HG03025 (cell line): Measurements from ENCODE around the gene CCSER1.
"Not testable (repeated sequence)": the region's sequence is repeated elsewhere in the genome, so short reads cannot be mapped to it uniquely, and the experiment has no call there.

Source experiments
- ATAC-seq: cut with Tn5 transposase; IDR thresholded peaks from one replicate; pipeline ENCODE4 v1.9.1; 2021; ENCODE audit warnings: mild to moderate bottlenecking, moderate library complexity; ENCODE audit not compliant: unreplicated experiment, low FRiP score

The CCSER1 gene

DNA sequence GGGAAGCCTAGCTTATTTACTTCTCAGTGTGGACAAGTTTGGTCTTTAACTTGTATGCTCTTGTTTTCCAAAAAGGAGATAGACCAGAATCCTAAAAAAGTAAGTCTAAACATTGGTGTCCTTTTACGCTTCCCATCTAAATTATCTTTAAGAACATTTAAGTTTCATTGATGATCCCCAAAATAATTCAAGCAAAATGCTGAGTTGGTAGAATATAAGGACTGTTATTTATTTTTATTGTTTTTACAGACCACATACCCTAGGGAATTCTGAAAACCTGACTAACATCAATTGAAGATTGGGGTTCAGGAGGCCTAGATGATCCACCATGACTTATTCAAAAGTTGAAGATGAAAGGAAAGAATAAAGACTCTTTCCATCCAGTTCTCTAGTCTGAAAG, 653.0 kb downstream of the CCSER1 start:
- no peak for ATAC-seq

DNA sequence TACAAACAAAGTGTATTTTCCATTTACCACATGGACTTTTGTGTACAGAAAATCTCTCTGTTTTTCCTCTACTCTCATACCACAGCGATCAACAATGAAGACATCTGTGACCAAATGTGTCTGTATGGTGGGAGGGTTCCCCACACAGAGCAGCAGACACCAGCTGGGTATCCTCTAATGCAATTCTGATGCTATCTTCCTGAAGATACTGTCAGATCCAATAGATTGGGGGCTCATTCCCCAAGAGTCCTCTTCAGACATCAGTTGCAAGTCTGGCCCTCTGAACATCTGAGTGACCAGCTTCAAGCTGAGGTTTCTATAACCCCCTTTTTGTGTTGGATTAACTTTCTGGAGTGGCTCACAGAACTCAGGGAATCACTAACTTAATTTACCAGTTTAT, 659.4 kb downstream of the CCSER1 start:
- no peak for ATAC-seq

DNA sequence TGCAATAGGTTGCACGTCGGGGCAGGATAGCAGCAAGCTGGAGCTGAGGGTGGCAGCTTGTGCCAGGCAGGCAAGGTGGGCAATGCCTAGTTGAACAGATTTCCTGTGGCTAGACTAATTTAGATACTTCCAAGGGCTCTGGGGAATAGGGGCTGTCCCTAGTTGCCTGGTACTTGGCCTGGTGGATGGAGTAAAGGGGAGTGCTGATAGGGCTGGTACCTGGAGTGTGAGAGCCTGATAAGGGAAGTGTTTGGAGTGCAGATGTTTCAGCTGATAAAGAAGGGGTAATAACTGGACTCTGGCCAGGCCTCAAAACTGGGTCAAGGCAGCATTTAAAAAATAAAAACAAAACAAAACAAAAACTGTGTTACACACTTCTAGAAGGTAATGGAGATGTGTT, 665.5 kb downstream of the CCSER1 start:
- ATAC-seq = no peak

DNA sequence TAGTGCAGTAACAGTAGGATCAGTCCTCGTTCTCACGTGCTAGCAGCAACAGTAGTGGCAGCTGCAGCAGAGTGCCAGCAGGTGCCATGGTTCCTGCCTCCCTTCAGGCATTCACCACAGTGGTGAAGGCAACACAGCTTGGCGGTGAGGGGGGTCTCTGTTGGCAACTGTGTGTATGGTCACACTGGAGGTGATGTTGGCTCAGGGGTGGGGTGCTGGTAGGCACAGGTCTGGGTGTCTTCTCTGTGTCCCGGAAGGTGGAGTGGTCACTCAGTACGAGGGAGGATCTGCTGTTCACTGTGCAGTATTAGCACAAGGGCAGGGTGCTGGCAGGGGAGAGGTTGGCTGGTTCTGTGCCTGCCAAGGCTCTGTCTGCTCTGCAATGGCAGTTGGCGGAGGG, 671.8 kb downstream of the CCSER1 start:
- ATAC-seq = no peak

DNA sequence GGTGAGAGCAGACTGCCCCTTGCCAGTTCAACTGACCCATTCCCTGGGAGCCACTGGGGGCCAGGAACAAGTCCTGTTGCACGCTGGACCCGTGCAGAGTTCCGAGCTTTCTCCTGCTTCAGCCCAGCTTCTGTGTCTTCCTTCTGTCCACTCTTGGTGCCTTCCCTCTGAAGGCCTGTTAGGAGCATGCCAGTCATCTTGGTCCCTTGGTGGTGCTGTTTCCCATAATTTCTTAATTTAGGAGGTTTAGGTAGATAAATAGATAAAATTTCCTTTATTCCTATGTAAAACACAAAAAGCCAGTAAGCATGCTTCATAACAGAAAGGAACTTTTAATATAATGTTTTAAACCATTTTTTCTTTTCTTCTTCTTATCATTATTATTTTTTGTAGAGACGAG, 672.7 kb downstream of the CCSER1 start:
- no peak for ATAC-seq

DNA sequence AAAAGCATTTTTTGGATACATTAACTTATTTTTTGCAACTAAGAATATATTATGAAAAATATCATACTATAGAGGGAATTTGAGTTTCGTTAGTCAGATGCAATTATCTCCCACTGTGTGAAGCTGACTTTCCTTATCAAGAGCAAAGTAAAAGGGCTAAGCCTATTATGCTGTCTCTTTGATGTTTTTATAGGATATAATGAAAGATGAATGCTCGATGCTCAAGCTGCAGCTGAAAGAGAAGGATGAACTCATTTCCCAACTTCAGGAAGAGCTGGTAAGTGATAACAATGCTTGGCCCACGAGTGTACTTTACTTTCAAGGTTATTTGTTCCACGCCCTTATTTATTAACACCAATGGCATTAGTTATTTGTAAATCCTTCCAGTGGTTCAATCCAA, 688.4 kb downstream of the CCSER1 start:
- ATAC-seq = no peak

DNA sequence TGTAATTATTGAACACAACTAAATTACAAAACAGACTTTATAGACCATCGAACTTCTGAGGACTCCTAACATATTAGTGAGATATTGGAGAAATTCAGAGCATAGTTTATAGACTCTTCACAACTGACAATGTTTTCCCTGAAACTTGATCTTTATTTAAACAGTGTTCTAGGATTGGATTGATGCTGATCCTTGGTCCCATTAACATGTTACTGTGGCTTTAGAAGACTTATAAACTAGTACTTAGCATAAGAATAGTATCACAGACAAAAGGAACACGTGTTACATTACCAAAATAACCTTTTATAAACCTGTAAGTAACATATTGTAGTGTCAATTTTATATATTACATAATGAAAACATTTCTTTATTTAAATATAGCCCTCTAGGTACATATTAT, 689.6 kb downstream of the CCSER1 start:
- no peak for ATAC-seq

DNA sequence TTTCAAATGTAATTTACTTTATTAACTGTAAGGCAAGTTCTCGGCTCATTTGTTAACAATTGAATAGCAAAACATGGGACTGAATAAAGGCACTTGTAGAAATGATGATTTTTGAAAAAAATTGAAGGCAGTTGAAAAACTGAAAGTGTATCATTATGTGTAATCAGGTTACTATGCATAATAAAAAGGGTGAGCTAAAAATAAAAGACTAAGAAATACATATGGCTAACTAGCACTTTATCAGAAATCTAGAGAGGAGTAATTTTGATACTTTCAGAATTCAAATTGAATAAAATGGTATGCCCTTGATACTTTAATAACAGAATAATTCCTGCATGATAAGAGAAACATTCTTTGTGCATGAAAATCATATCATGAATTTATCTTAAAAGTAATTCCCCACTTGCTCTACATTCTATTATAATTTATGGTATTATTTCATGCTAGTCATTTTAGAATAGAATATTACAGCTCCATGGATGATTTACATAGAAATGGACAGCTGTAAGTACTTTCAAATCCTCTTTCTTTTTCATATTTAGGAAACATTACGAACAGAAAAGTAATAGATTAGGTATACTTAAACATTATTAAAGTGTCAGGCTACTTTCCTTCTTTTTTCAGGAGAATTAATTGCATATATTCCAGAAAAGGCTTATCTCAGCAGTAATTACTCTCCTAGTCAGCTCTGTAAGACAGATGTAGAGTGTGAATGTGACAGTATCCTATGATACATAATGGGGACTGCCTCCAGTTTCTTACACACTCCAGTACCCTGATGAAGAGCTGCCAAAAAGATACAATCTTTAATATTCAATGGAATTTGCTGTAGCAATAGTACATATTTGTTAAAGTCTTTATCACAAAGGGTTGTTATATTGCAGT, 697.3 kb downstream of the CCSER1 start:
- ATAC-seq = no peak

DNA sequence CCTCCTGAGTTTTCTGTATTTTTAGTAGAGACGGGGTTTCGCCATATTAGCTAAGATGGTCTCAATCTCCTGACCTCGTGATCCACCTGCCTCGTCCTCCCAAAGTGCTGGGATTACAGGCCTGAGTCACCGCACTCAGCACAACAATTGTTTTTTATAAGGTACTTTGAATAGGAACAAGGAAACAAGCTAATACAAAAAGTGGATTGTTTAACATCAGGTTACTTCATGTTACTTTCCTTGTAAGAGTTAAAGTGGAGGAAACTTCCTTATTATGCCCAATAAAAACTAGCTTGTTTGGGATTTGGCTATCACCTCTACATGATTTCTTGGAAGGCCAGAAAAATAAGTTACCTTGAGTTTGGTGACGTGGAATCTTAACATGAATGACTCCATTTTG, 698.7 kb downstream of the CCSER1 start:
- no peak for ATAC-seq

DNA sequence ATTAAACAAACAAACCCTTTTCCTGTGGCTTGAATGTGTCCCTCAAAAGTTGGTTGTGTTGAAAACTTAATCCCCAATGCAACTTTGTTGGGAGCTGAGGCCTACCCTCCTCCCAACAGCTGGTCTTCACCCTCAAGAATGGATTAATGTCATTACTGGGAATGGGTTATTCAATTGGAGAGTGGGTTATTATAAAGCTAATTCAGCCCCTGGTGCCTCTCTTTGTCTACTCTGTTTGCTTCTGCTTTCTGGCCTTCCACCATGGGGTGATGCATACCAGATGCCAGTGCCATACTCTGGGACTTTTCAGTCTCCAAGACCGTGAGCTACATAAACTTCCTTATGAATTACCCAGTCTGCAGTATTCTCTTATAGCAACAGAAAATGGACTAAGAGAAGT, 706.5 kb downstream of the CCSER1 start:
- no peak for ATAC-seq

DNA sequence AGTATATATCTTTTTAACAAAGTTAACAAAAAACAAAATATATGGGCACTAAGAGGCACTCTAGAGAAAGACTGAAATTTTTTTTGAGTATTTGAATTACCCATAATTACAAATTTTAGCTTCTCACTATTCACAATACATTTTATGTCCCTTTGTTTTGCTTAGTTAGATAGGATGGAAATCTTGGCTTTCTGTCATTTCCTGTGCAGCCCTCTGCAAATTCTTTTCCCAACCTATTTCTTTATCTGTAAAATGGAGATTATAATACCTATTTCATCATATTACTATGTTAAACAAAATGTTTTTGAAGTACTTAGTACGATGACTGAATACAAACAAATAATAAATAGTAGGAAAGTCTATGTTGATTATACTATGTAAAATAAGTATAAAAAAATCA, 710.0 kb downstream of the CCSER1 start:
- ATAC-seq = no peak

DNA sequence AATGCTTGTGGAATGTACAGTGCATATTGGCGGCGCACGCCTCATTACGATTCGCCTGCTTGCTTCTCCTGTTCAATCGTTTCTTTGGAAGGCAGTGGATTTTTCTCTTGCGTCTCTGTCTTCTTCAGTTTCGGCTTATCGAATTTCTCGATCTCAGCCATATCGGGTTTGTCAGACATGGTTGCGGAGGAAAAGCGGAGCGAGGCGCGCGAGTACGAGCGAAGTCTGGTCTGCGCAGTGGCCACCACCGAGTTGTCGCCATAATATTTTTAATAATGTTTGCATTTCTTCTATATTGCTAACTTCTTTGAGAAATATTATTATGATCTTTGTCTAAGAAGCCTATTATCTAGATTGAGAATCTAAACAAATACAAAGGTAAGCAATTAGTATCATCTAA, 711.7 kb downstream of the CCSER1 start:
- ATAC-seq = not testable (repeated sequence)

DNA sequence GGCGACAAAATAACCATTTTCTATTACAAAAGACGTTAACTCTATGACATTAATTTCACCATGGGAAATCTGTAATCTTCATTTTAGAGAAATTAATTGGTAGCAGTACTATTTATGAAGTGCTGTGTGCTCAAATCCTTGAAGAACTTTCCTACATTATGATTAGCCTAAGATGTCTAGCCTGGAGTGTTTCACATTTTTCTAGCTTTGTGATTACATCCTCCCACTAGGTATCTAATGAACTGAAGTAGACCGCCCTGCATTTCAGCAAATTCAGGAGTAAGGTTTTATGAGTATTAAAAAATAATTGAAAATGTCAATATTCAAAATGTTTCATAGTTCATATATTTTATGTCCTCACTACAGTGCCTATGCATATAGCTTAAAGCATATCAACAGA, 713.1 kb downstream of the CCSER1 start:
- ATAC-seq = no peak

DNA sequence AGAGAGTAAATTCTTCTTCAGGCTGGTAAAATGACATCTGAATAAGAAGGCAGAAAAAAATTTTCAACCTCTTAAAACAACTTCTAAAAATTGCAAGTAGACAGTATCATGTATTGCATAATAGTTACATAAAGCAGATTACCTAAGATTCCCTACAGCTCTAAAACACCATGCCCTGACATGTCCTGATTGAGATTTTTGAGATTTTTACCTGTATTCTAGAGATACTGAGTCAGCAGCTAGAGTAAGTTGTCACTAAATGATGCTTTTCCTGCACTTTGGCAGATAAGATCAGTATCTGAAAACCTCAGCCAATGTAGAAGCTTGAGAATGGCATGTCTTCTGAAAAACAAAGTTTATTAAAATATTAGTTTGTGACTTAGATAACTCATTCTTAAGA, 713.6 kb downstream of the CCSER1 start:
- no peak for ATAC-seq

DNA sequence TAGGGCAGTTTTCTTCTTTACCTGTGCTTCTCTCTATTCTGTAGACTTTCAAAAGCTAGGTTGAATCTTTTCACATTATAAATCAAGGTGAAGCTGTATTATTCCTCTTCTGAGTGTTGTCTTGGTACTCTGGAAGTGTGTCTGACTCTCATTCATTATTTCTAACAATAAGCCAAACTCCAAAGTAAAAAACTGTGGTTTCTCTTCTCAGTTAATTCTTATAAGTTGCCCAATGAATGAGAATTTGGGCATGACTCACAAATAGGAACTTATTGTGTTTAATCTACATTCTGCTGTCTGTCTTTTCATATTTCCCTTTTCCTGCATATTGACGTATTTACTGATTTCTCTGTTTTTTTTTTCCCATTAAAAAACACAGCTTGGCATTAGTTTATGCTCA, 714.5 kb downstream of the CCSER1 start:
- no peak for ATAC-seq

DNA sequence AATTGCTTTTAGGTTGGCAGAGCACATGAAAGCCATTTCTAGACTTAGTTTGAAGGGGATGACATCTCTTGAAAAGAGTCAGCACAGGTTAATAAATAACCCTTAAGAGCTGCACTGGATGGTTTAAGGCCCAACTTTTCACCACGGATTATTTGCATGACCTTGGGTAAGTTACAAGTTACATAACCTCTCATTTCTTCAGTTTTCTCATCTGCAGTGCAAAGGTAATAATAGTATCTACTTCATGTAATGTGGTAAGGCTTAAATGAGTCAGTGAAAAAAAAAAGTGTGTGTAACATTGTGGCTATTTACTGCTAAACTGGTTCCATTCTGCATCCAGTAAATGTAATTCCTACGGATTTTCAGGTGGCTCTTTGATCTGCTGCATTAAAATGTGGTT, 715.8 kb downstream of the CCSER1 start:
- ATAC-seq = peak; percentile 95

DNA sequence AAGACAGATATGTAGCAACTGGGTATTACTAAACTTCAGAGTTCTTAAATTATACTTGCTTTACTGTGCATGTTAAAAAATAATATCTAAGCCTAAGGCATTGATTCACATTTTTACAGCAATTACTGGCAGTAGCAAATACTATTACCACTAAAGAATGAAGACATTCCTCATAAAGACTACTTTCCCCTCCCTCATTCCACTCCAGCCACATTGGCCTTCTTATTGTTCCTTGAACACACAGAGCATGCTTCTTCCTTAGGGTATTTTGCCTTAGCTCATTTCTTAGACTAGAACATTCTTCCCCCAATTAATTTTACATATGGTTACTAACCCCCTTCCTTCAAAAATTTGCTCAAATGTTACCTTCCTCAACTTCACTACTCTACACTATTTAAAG, 717.0 kb downstream of the CCSER1 start:
- no peak for ATAC-seq

DNA sequence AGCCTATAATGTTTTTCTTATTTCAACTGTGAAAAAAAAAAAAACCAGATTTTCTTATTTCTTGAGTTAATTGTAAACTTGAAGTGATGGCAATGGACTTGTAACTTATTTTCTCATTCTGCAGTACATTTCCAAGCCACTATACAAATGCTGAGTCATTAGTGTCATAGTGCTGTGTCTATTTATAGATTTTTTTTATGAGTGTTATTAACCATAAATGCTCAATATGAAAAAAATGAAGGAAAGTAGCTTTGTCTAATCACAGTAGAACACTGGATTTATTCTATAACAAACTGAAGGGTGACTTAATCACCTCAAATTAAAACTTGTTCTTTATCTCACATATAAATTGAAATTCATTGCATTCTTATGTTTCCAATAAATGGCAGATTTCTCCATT, 718.6 kb downstream of the CCSER1 start:
- no peak for ATAC-seq

DNA sequence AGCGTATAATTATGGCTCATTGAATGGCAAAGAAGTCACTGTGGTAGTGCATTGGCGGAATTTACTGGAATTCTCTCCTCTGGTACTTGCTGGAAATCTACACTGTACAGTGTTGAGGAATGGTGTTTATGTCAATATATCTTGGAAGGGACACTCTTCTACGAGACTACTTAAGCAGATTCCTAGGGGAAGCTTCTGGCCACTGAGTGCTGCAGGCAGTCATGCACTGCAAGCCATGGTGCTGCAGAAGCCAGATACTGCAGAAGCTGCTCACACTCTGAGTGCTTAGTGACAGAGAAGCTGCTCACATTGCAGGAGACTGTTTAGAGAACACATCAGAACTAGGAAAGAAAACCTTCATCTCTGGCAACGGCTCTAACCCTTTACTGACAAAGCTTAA, 725.0 kb downstream of the CCSER1 start:
- ATAC-seq = no peak

DNA sequence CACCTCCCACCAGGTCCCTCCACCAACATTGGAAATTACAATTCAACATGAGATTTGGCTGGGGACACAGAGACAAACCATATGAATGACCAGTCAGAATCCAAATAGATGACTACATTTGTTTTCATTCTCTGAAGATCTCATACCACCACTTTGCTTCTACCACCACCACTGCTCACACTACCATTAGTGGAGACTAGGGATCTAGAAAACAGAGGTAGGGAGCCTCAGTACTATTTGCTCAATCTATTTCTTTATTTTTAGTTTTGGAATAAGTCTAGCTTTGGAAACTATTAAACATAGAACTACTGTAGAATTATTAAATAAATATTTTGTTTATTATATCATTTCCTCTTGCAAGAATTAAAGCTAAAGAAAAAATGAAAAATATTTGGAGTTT, 727.9 kb downstream of the CCSER1 start:
- ATAC-seq = no peak

DNA sequence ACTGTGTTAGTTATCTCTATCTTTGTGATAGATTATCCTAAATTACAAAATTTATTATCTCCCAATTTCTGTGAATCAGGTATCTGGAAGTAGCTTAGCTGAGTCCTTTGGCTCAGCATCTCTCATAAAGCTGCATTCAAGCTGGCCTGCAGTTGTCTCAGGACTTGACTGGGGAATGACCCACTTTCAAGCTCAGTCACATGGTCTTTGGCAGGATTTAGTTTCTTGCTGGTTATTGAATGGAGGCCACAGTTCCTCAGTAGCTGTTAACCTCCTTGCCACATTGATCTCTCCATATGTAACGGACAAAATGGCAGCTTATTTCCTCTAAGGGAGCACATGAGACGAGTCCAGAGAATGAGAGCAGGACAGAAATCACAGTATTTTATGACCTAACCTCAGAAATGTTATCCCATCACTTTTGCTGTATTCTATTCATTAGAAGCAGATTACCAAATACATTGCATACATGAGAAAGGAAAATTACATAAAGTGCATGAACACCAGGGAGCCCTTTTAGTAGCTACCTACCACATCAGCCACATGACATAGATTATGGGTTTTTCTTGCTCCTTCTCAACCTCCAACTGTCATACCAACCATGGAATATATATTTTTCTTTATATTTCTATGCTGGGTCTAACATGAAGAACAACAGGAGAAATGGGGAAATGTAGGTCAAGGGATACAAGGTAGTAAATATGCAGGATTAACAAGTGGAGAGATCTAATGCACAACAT, 730.1 kb downstream of the CCSER1 start:
- no peak for ATAC-seq

DNA sequence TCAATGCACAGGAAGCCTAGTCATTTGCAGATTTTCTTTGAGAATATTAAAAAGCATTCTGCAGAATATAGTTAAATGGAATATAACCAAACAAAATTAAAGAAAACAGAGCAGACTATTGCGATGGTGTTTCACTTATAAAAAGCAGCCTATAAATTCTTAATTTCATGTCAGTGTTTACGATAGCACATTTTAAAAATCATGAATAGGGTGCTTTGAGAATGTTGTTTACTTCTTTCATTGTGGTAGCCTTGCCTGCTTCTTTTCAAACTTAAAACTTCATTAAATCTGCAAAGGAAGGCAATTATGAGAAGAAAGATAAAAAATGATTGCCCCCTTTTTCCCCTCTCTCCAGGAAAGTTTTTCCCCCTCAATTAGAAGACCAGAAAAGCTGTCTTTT, 748.6 kb downstream of the CCSER1 start:
- ATAC-seq = no peak
